ENCODE data around the gene CLSTN1.

CLSTN1 gene

GRCh38 chr1:9846611-9847171 lies 22.9 kb upstream of the CLSTN1 start:
- peaks cover 2% of the 10 kb centered on the region for H3K36me3 Mint-ChIP-seq (ENCODE audit: insufficient read depth)
- ATAC-seq (replicated peaks; ENCODE audit: extremely low read depth, poor library complexity, severe bottlenecking) (no peak), DNase-seq (ENCODE audit: low spot score in 2 of 2) (no peak)
- H3K4me1 Mint-ChIP-seq = no peaks in the 10 kb centered on the region
- no peaks in the 10 kb centered on the region for H3K9me3 Mint-ChIP-seq
- H3K27ac Mint-ChIP-seq (ENCODE audit: low read depth) = no peak overlapping the region
- no peaks in the 10 kb centered on the region for H3K27me3 Mint-ChIP-seq
- no peak overlapping the region for H3K4me3 Mint-ChIP-seq

DNA sequence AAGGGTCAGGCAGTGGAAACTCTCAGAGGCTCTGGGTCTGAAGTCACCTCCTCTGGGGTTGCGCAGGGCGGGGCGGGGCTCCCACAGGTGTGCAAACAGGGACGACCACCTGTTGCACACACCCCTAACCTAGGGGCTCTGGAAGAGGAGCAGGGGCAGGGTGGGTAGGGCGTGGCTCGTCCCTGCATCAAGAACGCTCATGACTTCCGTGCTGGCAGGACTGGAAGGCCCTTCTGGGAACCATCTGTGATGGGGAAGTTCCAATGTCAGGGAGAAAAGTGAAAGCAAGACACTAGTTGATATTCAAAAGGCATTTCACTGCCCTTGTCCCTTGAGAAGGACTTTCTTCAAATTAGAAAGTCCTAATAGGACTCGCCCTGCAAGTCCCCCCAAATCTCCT lies 22.1 kb upstream of the CLSTN1 start:
- Mint-ChIP-seq H3K27ac (ENCODE audit: low read depth) (no peak overlapping the region), H3K4me1 (no peaks in the 10 kb centered on the region), H3K36me3 (ENCODE audit: insufficient read depth) (peaks cover 2% of the 10 kb centered on the region), H3K4me3 (no peak overlapping the region), H3K9me3 (no peaks in the 10 kb centered on the region), H3K27me3 (no peaks in the 10 kb centered on the region)
- DNase-seq (ENCODE audit: low spot score in 2 of 2) = no peak
- no peak for ATAC-seq (replicated peaks; ENCODE audit: extremely low read depth, poor library complexity, severe bottlenecking)

DNA sequence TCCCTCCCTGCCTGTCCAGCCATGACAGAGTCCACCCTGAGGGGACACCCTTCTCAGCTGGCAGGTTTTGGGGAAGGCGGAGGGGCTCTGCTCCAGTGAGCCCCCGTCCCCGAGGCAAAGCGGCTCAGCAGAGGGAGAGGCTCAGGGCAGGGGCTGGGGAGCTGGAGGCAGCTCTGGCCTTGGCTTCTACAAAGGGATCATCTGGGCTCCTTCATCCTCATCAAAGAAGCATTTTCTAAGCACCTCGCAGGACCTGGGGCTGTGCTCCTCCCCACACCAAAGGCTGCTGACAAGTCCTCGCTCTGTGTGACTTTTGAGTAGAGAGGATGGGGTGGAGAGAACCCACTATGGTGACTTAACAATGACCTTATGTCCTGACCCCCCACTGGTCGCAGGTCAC lies 21.0 kb upstream of the CLSTN1 start:
- Mint-ChIP-seq H3K27ac (ENCODE audit: low read depth) (no peak overlapping the region), H3K27me3 (no peaks in the 10 kb centered on the region), H3K36me3 (ENCODE audit: insufficient read depth) (peaks cover under 1% of the 10 kb centered on the region), H3K9me3 (no peaks in the 10 kb centered on the region), H3K4me1 (no peaks in the 10 kb centered on the region), H3K4me3 (no peak overlapping the region)
- ATAC-seq (replicated peaks; ENCODE audit: extremely low read depth, poor library complexity, severe bottlenecking) (no peak), DNase-seq (ENCODE audit: low spot score in 2 of 2) (no peak)

DNA sequence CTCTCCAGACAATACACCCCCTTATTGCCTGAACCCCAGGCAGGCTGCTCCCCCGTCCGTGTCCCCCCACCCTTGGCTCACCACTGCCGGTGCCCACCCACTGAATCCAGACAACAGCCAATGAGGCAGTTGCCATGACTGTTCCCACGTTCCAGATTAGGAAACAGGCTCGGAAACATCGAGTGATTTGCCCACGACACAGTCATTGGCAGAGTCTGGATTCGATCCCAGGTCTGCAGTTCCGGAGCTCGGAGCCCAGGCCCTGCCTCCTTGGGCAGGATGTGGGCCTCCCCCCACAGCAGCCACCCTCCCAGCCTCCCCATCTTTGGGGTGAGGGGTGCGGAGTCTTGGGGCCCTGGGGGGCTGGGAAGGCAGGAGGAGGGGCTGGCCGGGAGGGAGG lies 20.3 kb upstream of the CLSTN1 start:
- no peaks in the 10 kb centered on the region for H3K27me3 Mint-ChIP-seq
- no peak for ATAC-seq (replicated peaks; ENCODE audit: extremely low read depth, poor library complexity, severe bottlenecking)
- no peak for DNase-seq (ENCODE audit: low spot score in 2 of 2)
- H3K36me3 Mint-ChIP-seq (ENCODE audit: insufficient read depth) = no peaks in the 10 kb centered on the region
- H3K4me3 Mint-ChIP-seq = no peak overlapping the region
- no peak overlapping the region for H3K27ac Mint-ChIP-seq (ENCODE audit: low read depth)
- H3K4me1 Mint-ChIP-seq = no peaks in the 10 kb centered on the region
- no peaks in the 10 kb centered on the region for H3K9me3 Mint-ChIP-seq

GRCh38 chr1:9843576-9843945 lies 19.8 kb upstream of the CLSTN1 start:
- no peaks in the 10 kb centered on the region for H3K4me1 Mint-ChIP-seq
- DNase-seq (ENCODE audit: low spot score in 2 of 2) (no peak), ATAC-seq (replicated peaks; ENCODE audit: extremely low read depth, poor library complexity, severe bottlenecking) (no peak)
- no peaks in the 10 kb centered on the region for H3K27me3 Mint-ChIP-seq
- no peak overlapping the region for H3K4me3 Mint-ChIP-seq
- H3K27ac Mint-ChIP-seq (ENCODE audit: low read depth) = no peak overlapping the region
- no peaks in the 10 kb centered on the region for H3K9me3 Mint-ChIP-seq
- H3K36me3 Mint-ChIP-seq (ENCODE audit: insufficient read depth) = no peaks in the 10 kb centered on the region

DNA sequence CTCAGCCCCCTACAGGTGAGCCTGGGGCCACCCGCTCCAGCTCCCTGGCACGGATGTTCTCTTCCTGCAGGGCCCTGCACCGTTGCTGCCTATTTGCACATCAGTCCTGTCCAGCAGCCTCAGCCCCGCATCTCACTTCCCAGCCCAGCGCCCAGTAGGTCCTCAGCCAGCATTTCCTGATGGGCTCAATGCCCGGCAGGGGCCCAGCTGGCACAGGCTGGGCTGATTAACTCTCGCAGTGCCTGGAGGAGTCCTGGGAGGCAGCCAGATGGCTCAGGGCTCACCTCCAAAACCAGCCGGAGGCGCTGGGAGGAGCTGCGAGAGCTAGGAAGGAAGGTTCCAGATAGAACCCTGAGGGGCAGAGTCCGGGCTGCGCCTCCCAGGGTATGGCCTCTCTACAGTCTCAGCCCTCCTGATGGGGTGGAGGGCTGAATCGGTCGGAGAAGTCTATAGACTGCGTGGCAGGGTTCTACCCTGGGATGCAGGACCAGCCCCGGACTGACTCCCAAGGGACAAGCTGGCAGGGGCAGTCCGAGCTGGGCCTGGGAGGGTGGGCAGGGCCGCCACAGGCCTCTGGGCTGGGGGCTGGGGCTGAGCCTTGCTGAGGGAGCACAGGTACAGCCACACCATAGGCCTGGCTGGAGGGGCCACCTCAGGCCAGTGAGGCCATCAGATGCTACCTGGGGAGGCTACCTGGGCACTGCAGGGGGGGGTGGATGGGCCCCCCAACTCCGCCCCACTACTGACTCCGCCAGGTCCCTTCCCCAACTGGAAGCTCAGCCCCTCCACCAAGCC lies 19.2 kb upstream of the CLSTN1 start:
- DNase-seq (ENCODE audit: low spot score in 2 of 2) (no peak), ATAC-seq (replicated peaks; ENCODE audit: extremely low read depth, poor library complexity, severe bottlenecking) (no peak)
- Mint-ChIP-seq H3K4me3 (no peak overlapping the region), H3K9me3 (no peaks in the 10 kb centered on the region), H3K36me3 (ENCODE audit: insufficient read depth) (no peaks in the 10 kb centered on the region), H3K27ac (ENCODE audit: low read depth) (no peak overlapping the region), H3K4me1 (no peaks in the 10 kb centered on the region), H3K27me3 (no peaks in the 10 kb centered on the region)

DNA sequence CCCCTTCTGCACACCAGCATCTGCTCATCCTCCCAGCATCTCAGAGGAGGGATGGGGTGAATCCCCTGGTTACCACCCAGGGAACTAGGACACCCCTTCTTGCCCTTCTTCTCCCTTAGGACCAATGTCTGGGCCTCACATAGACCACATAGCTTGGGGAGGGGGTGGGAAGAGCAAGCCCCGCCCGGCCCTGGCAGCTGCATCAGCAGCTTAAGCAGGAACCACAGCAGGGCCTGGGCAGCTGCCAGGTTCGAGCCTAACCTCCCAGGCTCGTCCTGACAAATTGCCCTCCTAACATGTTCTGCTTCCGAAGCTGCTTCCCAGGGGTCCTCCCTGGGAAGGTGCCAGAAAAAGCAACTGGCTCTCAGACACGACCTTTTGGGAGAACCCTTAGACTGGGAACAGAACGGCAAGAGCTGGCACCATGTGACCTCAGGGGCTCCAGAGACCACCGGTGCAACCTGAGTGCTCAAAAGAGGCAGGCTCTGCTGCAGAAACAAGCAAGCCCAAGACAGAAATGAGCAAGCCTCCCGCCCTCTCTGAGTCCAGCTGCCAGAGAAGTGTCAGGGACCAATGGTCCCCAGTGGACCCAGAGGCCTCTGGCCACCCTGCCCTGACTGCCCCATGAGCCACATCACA lies 18.4 kb upstream of the CLSTN1 start:
- DNase-seq (ENCODE audit: low spot score in 2 of 2) = no peak
- Mint-ChIP-seq H3K36me3 (ENCODE audit: insufficient read depth) (no peaks in the 10 kb centered on the region), H3K9me3 (no peaks in the 10 kb centered on the region), H3K27ac (ENCODE audit: low read depth) (no peak overlapping the region), H3K27me3 (no peaks in the 10 kb centered on the region), H3K4me3 (no peak overlapping the region), H3K4me1 (no peaks in the 10 kb centered on the region)
- no peak for ATAC-seq (replicated peaks; ENCODE audit: extremely low read depth, poor library complexity, severe bottlenecking)

GRCh38 chr1:9841460-9841859 lies 17.7 kb upstream of the CLSTN1 start:
- Mint-ChIP-seq H3K36me3 (ENCODE audit: insufficient read depth) (no peaks in the 10 kb centered on the region), H3K4me1 (no peaks in the 10 kb centered on the region), H3K27me3 (no peaks in the 10 kb centered on the region), H3K9me3 (no peaks in the 10 kb centered on the region), H3K4me3 (no peak overlapping the region), H3K27ac (ENCODE audit: low read depth) (no peak overlapping the region)
- DNase-seq (ENCODE audit: low spot score in 2 of 2) (no peak), ATAC-seq (replicated peaks; ENCODE audit: extremely low read depth, poor library complexity, severe bottlenecking) (no peak)

DNA sequence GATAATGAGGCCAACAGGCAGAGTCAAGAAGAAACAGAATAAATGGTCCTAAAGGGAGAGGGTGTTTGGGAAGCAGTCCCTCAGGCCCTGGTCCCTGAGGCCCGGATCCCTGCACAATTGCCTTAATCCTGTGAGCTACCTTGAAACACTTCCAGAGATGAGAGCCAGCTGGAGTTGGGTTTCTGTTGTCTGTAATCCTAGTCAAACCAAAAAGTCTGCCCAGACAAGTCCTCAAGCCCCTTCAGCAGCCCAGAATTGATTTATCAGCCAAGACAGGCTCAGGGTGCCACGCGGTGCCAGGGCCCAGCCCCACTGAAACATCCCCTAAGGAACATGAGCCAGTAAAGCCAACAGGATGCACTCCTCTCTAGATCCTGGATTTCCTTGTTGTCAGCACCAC lies 16.4 kb upstream of the CLSTN1 start:
- ATAC-seq (replicated peaks; ENCODE audit: extremely low read depth, poor library complexity, severe bottlenecking) = no peak
- no peaks in the 10 kb centered on the region for H3K4me1 Mint-ChIP-seq

DNA sequence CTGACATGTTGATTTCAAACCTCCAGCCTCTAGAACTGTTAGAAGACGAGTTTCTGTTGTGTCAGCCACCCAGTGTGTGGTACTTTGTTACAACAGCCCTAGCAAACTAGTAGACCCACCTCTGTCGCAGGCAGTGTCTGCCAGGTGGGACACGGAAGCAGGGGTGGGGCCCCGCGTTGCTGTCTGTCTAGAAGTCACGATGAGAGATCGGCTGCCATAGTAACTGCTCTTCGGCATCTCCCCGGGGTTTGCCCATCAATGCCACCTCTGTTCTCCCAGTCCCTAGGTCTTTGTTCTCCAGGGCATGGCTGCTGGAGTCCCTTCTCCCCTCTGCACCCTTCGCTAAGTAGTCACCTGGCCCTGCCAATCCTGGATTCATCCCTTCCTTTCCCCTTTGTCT lies 15.2 kb upstream of the CLSTN1 start:
- Mint-ChIP-seq H3K4me1 (peaks cover 7% of the 10 kb centered on the region), H3K36me3 (ENCODE audit: insufficient read depth) (no peaks in the 10 kb centered on the region), H3K9me3 (no peaks in the 10 kb centered on the region), H3K27ac (ENCODE audit: low read depth) (no peak overlapping the region), H3K27me3 (no peaks in the 10 kb centered on the region), H3K4me3 (no peak overlapping the region)
- ATAC-seq (replicated peaks; ENCODE audit: extremely low read depth, poor library complexity, severe bottlenecking) = no peak
- DNase-seq (ENCODE audit: low spot score in 2 of 2) = no peak

More for the DNA sequence above, 16.4 kb upstream of the CLSTN1 start:
- no peak for DNase-seq (ENCODE audit: low spot score in 2 of 2)
- H3K4me3 Mint-ChIP-seq = no peak overlapping the region
- H3K27me3 Mint-ChIP-seq = no peaks in the 10 kb centered on the region
- H3K36me3 Mint-ChIP-seq (ENCODE audit: insufficient read depth) = no peaks in the 10 kb centered on the region
- H3K9me3 Mint-ChIP-seq = no peaks in the 10 kb centered on the region
- peak overlapping the region; percentile 61 for H3K27ac Mint-ChIP-seq (ENCODE audit: low read depth)

DNA sequence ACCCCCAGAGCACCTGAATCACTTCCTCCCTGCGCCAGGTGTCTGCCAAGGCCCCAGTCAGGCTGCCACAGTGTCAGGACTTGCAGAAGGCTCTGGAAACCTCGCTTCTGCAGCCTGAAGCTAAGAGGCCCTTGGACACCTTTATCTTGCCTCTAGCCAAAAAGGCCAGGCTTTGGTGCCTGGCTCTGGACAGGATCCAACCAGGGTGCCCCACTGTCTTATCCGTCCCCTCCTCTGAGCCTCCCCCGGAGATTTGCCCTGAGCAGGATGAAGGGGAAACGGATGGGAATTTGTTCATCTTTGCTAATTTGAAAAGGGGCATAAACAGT lies 12.8 kb upstream of the CLSTN1 start:
- no peaks in the 10 kb centered on the region for H3K9me3 Mint-ChIP-seq
- H3K4me3 Mint-ChIP-seq = no peak overlapping the region
- DNase-seq (ENCODE audit: low spot score in 2 of 2) = no peak
- H3K36me3 Mint-ChIP-seq (ENCODE audit: insufficient read depth) = no peaks in the 10 kb centered on the region
- ATAC-seq (replicated peaks; ENCODE audit: extremely low read depth, poor library complexity, severe bottlenecking) = no peak
- H3K27me3 Mint-ChIP-seq = no peaks in the 10 kb centered on the region
- H3K4me1 Mint-ChIP-seq = peaks cover 7% of the 10 kb centered on the region
- no peak overlapping the region for H3K27ac Mint-ChIP-seq (ENCODE audit: low read depth)

DNA sequence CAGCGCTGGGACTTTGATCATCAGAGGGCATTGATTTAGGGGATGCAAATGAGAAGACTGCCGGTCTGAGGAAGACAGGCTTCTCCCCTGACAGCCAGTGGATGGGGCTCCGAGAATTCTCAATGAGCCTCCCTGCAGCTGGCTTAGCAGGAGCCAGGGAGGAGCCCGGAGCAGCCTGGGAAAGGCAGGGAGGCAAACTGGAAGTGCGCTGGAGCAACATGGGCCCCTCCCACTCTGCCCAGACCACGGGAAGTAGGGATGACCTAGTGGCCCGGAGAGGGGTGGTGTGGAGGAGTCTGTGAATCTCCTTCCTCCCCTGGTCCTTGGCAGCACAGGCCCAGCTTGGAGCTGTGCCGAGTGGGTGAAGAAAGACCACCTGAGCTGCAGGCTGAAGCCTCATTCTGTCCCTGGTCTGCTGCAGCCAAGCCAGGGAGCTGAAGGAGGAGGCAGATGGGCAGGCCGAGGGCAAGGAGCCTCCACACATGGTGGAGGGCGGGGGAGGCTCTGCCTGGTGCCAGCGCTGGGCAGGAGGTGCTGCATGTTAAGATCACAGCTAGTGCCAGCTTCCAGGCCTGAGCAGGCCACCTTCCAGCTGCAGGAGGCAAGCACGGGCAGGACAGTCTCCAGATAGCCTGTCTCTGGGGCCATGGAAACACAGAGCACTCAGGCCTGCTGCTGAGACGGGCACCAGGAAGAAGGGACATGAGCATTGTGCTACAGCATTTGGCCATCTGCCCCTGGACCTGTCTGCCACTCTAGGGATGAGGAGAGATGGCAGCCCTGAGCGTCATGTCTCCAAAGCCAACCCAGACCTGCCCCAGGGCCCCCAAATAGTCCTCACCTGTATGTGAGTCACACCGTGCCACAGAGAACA lies 12.2 kb upstream of the CLSTN1 start:
- no peak overlapping the region for H3K4me3 Mint-ChIP-seq
- H3K27me3 Mint-ChIP-seq = no peaks in the 10 kb centered on the region
- ATAC-seq (replicated peaks; ENCODE audit: extremely low read depth, poor library complexity, severe bottlenecking) (no peak), DNase-seq (ENCODE audit: low spot score in 2 of 2) (no peak)
- no peak overlapping the region for H3K27ac Mint-ChIP-seq (ENCODE audit: low read depth)
- no peaks in the 10 kb centered on the region for H3K36me3 Mint-ChIP-seq (ENCODE audit: insufficient read depth)
- H3K4me1 Mint-ChIP-seq = peaks cover 7% of the 10 kb centered on the region
- no peaks in the 10 kb centered on the region for H3K9me3 Mint-ChIP-seq
